Activated T-cell treated with anti-CD3 and anti-CD28 coated beads, Interleukin-2, amount 50 U/mL, for 1 hour (primary cell): ENCODE data around the gene STUB1.

Source experiments
- DNase-seq: peaks from one replicate; pipeline ENCODE4 v3.0.0-alpha.2; 2020

STUB1 gene

DNA sequence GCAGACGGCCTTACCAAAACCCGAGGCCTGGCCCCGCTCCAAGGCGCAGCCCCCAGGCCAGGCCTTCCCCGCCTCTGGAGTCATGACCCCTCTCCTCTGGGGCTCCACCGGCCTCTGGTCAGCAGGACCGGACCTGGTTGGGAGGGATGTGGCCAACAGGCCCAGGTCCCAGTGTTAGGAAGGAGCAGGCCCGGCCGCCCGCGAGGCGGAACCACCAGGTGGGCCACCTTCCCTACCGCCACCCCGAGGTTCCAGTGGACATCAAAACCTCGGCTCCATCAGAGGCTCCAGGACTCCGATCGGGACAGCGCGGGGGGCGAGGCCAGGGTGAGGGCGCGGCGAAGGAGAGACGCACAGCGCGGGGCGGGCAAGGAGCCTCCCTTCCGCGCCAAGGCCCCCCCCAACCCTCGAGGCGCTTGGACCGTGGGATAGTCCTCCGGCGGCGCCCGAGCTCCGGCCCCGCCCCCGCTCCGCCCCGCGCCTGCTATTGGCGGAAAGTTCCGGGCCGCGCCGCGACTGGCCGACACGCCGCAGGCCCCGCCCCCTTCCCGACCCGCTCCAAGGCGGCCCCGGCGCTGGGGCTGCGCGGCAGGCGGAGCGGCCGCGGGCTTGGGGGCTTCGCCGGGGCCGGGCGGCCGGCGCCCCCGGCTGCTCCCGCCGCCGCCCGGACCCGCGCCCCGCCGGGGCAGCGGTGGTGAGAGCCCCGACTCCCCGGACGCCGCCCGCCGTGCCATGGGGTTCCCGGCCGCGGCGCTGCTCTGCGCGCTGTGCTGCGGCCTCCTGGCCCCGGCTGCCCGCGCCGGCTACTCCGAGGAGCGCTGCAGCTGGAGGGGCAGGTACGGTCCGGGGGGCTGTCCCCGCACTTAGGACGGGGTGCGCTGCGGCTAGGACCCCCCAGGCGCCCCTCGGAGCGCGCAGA is 34.6 kb downstream of the STUB1 start, which contains the start of gene METRN:
Gene METRN, plus strand, starts transcription at position 561 of the 919 bp plus-strand sequence. Its CDS starts 172 bp downstream, at position 733.
- DNase-seq, result peak; percentile 91

DNA sequence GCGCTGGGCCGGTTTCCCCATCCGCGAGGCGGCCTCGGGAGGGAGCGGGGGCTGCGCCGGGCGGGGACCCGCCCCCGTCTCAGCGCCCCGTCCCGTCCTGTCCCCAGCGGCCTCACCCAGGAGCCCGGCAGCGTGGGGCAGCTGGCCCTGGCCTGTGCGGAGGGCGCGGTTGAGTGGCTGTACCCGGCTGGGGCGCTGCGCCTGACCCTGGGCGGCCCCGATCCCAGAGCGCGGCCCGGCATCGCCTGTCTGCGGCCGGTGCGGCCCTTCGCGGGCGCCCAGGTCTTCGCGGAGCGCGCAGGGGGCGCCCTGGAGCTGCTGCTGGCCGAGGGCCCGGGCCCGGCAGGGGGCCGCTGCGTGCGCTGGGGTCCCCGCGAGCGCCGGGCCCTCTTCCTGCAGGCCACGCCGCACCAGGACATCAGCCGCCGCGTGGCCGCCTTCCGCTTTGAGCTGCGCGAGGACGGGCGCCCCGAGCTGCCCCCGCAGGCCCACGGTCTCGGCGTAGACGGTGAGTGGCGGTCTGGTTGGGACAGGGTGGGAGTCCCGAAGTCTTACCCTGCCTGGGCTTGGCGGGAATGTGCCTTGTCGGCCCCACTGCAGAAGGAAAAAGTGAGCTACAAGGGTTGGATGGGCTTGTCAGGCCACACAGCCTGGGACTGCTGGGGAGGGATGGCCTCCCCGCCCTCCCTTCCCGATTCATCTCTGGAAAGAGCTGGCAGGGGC is 35.4 kb downstream of the STUB1 start:
- DNase-seq, result no peak

DNA sequence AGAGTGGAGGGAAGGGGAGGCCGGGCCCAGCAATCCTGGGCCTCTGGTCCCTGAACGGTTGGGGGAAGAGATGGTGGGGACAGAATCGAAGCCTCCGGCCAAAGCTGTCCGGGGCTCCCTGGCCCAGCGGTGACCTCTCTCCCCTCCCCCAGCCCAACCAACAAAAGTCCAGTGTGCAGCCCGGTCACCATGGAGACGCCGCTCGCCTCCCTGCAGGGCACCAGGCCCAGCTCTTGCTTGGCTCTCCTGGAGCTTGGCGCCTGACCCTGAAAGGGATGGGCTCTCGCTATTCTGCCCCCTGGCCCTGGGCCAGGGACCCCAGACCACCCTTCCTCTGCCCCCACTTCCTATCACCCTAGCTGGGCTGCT is 36.0 kb downstream of the STUB1 start:
- no peak for DNase-seq

DNA sequence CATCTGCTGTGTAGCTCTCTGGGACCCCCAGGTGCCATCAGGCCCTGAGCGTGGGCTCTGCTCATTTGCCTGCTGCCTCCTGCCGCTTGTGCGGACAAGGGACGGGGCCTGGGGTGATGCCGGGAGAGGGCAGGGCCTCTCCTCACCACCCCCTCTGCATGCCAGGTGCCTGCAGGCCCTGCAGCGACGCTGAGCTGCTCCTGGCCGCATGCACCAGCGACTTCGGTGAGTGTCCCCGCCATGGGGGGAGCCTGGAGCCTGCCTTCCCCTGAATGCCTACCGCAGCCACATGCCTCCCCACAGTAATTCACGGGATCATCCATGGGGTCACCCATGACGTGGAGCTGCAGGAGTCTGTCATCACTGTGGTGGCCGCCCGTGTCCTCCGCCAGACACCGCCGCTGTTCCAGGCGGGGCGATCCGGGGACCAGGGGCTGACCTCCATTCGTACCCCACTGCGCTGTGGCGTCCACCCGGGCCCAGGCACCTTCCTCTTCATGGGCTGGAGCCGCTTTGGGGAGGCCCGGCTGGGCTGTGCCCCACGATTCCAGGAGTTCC is 36.6 kb downstream of the STUB1 start:
- DNase-seq, result no peak

DNA sequence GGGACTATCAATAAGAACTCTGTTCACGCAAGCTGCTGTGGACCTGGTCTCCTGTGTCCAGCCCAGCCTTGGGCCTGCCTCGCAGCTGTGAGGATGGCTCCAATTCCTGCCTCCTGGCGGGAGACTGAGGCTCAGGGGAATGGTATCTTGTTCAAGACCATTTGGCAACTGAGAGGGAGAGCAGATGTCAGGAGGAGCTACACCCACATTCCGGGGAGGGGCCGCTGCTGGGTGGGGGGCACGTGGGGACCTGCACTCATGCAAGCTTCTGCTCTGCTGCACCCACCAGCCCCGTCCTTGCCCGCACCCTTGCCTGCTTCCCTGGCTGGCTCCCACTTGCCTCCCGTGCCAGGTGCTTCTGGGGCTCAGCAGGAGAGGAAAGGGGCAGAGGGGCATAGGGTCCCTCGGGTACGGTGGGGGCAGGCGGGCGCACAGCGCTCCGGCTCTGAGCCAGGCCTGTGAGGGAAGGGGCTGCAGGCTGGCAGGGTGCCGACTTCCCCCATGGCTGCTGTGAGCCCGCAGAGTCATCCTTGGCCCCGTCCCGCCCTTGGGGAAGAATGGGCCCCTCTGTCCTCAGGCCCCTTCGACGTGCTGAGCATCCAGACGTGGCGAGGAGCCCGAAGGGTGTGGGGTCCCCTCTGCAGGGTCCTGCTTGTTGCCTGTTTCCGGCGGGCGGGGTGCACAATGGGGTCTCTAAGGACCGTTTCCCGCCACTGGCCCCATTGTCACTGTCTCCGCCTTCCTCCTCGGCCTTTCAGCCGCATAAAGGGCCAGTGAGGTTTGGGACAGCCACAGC is 37.4 kb downstream of the STUB1 start:
- no peak for DNase-seq

DNA sequence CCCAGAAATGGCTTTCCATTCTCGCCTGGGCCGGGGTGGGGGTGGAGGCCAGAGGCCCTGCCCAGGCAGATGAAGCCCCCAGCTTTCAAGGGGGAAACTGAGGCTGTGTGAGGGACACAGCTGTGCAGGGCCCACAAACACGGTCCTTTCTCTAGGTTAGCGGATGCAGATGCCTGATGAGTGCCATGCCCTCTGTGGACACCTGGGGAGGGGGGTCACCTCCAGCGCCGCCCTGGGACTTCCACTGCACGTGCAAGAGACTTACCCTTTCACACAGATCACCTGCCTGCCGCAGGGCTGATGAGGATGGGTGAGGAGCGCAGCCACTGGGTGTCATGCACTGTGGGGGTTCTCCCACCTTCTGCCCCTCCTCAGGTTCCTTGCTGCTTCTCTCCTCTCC is 38.2 kb downstream of the STUB1 start:
- no peak for DNase-seq

DNA sequence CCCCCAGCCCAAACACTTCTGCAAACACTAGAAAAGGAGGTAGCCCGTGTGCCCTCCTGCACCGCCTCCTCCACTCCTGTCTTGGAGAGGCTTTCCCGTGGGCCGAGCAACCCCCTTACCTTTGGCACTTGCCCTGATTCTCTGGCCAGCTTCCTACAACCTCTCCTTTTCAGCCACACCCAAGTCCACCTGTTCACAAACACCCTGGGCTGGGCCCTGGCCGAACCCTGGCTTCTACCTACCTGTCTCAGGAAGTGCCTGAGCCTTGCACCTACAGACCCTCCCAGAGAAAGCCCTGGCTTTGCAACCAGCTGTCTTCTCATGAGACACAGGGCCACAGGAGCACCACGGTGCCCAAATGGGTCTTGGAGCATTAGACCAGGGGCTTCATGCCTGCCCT is 38.7 kb downstream of the STUB1 start:
- no peak for DNase-seq

DNA sequence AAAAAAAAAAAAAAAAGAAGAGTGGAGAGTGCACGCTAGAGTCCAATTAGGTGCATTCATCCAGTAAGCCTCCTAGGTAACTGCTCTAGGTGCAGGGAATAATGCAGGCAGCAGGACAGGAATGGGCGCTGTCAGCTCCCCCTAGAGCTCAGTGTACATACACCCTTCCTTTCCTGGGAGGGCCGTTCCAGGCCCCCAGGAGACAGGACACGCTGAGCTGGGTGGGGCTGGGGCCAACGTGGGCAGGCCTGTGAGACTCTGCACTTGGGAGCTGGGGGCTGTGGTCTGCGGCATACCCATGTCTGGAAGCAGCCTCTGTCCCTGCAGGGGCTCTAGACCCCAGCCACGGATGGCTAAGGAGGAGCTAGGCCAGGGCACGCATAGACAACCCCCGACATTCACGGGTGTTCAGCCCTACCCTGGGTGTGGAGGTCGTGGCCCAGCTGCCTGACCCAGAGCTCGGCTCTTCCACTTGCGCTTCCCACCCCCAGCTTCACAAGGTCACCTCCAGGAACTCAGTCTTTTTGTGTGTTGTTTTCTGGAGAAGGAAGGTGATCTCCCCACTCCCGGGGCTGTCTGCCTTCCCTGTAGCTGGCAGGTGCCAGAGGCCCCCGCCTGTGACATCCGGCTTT is 39.7 kb downstream of the STUB1 start:
- DNase-seq, result no peak

DNA sequence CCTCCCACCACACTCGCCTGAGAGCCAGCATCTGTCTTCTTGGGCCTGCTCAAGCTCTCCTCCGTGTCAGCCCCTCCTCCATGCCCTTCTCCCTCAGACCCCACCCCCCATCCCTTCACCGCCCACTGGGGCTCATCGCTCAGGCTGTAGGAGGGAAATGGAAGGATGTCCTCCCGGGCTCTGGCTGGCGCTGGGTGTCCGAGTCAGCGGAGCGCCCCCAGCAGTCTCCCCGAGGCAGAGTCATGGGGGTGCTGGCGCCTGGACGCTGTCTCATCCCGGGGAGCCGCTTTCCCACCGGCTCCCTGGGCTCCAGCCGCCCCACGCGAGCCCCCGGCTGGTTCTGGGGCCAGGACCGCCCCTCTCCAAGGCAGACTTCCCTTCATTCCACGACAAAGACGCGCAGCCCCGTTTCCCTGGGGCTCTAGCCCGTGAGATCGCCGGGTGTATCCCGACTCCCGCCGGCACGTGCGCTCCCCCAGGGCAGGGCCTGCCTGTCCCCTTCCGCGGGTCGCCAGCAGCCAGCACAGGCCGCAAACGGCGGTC is 40.3 kb downstream of the STUB1 start:
- peak; percentile 42 for DNase-seq

DNA sequence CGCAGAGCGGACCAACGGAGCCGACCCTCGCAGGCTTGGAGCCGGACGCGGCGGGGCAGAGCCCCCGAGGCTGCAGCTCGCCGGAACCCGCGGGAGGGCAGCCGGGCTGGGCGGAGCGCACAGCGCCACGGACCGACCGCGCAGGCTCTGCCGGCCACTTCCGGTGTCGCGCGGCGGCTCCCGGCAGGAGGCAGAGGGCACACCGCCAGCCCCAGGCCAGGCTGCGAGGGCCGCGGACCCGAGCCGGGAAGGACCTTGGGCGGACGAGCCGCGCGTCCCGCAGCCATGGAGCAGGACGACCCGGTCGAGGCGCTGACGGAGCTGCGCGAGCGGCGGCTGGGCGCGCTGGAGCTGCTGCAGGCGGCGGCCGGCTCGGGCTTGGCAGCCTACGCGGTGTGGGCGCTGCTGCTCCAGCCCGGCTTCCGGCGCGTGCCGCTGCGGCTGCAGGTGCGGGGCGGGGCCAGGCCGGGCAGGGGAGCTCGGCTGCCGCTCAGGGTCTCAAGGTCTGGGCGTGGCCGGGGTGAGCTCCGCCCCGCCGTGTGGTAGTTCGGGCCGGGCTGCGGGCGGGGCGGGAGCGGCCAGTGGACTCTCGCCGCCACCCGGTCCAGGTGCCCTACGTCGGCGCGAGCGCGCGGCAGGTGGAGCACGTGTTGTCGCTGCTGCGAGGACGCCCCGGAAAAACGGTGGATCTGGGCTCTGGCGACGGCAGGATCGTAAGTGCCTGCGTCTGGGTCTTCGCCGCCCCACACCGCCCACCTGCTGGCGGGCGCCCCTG is 41.0 kb downstream of the STUB1 start, which contains the start of gene ANTKMT:
Gene ANTKMT, plus strand, starts transcription at position 157 of the 775 bp plus-strand sequence. Its CDS starts 129 bp downstream, at position 286.
- DNase-seq, result peak; percentile 77

DNA sequence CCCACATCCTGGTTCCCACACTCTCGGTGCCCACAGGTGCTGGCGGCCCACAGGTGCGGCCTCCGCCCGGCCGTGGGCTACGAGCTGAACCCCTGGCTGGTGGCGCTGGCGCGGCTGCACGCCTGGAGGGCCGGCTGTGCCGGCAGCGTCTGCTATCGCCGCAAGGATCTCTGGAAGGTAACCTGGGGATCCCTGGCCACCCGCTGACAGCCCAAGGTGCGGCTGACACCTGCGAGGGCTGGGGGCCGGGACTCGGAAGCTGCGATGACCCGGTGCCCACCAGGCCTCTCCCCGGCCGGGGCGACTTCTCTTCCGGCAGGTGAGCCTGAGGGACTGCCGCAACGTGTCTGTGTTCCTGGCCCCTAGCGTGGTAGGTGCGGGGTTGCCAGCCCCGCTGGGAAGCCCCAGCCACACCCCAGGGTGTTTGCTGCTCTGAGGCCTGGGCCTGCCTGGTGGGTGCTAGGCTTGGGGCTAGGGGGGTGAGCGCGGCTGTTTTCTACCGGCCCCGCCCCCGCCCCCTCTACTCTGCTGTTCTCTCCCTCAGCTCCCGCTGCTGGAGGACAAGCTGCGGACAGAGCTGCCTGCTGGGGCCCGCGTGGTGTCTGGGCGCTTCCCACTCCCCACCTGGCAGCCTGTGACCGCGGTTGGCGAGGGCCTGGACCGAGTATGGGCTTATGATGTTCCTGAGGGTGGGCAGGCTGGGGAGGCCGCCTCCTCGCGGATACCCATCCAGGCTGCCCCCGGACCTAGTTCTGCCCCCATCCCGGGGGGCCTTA is 41.7 kb downstream of the STUB1 start:
- DNase-seq, result peak; percentile 42

DNA sequence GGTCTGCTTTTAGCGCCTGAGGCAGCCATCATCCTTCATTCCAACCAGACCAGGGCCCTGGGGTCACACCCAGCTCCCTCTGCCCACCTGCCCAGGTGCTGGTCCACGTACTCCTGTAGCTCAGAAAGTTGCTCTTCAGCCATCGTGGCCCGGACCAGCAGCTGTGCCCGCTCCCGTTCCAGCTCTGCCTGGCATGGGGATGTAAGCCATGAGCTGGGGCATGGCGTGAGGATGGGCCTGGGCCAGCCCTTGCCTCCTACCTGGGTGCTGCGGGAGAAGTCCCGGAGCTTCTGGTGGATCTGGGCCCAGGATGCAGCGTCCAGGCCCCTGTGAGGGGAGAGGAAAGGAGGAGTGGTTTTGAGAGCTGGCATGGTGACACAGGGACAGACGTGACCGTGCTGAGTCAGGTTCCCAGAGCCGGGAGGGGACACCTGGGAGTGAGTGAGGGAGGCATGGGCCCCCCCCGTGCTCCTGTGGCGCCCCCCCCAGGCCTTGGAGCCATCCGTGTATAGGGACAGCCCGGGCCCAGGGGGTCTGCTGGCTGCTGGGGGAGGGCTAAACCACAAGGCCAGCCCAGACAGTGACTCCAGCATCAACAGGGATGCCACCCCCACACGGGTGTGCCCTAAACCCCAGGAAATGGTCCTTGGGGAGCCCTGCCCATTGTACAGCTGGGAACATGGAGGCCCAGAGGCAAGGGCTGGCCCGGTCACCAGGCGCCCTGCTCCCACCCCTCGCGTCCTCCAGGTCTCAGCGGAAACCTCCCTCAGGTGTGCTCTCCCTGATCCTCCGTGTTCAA is 42.8 kb downstream of the STUB1 start:
- no peak for DNase-seq

DNA sequence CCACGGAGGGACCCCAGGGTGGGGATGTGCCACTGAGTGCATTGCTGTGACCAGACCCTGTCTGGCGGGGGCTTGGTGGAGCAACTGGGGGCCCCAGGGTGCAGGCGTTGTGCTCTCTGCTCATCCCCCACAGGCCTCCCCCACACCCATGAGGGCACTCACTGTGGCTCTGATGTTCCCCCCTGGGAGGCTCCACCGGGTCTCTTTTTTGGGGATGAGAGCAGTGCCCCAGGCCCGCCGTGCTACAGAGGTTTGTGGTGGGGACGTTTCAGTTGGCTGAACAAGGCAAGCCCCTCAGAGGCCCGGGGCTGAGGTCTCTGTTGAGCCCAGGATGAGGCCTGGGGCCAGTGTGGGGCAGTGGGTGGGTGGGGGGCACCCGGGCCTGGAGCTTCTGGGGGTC is 43.5 kb downstream of the STUB1 start:
- no peak for DNase-seq

DNA sequence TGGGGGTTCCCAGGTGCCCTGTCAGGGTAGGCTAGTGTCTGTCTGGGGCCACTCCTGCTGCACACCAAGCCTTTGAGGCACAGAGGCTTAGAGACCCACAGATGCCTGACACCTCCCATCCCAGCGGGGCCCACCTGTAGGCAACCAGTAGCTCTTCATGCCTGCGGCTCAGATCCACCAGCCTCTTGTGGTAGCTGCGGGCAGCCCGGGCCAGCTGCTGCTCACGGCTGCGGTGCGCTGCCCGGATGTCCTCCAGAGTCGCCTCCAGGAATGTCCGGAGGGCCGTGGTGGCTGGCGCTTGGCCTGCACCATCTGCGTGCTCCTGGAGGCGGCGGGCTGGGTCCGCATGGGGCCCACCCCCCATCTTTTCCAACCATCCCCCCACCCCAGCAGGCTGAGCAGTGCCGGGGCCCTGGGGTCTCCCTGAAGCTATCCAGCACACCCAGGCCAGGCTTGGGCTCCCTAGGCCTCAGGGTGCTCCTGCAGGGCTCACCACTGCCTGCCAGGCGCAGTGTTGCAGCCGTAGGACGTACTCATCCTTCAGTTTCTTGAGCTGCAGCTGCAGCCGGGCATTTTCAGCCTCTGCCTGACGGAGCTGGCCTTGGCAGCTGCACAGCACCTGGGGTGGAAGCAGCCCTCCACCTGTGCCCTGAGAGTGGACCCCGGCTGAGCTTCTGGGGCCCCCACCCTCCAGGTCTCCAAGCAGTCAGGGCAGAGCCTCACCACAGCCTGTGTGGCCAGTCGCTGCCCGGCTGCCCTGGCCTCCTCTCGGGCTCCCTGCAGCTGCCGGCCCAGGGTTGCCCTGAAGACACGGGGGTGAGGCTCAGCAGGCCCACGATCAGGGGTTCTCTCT is 44.2 kb downstream of the STUB1 start:
- DNase-seq, result no peak

DNA sequence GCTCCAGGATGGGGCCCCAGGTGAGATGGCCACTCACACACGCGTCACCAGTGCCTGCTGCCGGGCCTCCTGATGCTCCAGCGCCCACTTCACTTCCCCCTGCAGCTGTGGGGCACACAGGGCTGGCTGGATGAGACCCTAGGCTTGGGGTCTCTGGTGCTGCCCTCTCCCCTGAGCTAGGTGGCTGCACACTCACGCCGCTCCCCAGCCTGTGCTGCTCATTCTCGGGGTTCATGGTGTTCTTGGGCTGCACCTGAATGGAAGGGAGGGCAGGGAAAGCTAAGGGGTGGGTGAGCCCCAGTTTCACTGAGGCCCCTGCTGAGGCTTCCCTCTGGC is 44.8 kb downstream of the STUB1 start:
- DNase-seq, result no peak

DNA sequence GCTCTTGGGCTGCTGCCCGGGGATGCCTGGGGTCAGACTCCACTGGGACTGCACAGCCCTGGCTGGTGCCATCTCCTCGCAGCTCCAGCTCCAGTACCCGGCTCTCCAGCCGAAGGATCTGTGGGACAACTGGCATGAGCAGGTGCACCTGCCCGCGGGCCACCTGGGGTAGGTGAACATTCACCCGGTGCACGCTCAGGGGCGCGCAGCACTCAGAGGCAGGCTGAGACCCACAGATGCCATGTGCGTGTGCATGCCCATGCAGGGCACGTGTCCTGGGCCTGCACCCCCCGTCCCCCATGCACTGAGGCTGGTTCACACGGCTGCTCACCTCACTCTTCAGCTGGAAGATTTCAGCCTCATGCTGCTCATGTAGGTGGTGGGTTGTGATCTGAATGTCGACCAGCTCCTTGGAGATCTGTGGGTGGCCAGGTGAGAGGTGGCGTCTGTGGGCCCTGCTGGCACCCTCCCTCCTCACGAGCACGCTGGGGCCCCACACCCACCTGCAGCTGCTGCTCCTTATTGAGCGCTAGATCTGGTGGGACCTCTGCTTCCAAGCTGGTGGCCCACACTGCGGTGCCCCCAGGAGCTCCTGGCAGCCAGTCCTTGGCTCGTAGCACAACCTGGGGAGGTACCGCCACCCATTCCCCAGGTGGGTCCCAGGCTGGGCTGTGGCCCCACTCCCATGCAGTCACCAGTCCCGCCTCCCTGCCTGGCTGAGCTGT is 45.4 kb downstream of the STUB1 start:
- no peak for DNase-seq

DNA sequence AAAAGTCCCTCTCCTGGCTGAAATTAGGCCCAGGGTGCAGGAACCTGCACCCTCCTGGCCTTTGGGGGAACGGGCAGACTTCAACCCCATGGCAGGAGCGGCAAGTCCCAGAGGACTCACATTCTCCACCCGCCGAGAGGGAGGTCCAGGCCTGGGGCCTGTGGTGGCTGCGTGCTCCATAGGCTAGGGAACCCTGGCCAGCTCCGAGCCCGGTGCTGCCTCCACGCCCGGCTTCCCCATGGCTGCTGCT is 45.9 kb downstream of the STUB1 start:
- no peak for DNase-seq
